Stromal cell of bone marrow (primary cell): ENCODE data around the gene ROBO2.

Source experiments
- DNase-seq: peaks from one replicate; pipeline ENCODE4 v3.0.0-alpha.2; 2012; ENCODE audit warnings: low read depth

Gene ROBO2

GRCh38 chr3:77189258-77189657 is 149.4 kb downstream of the ROBO2 start:
- DNase-seq: no peak

- no peak for DNase-seq
Measured at GRCh38 chr3:77189684-77190083, 149.8 kb downstream of the ROBO2 start.

GRCh38 chr3:77190374-77190773 is 150.5 kb downstream of the ROBO2 start:
- no peak for DNase-seq

- no peak for DNase-seq
Measured at GRCh38 chr3:77191014-77191413, 151.1 kb downstream of the ROBO2 start.

- no peak for DNase-seq
Measured at GRCh38 chr3:77191640-77192039, 151.7 kb downstream of the ROBO2 start.

GRCh38 chr3:77195766-77196545 is 156.1 kb downstream of the ROBO2 start:
- DNase-seq: no peak

GRCh38 chr3:77197408-77197807 is 157.5 kb downstream of the ROBO2 start:
- DNase-seq: no peak

- no peak for DNase-seq
Measured at GRCh38 chr3:77203851-77204250, 164.0 kb downstream of the ROBO2 start.

- no peak for DNase-seq
Measured at GRCh38 chr3:77204788-77205187, 164.9 kb downstream of the ROBO2 start.

GRCh38 chr3:77207753-77208152 is 167.9 kb downstream of the ROBO2 start:
- no peak for DNase-seq

GRCh38 chr3:77222701-77223100 is 182.8 kb downstream of the ROBO2 start:
- DNase-seq: no peak

GRCh38 chr3:77227567-77227966 is 187.7 kb downstream of the ROBO2 start:
- no peak for DNase-seq

- no peak for DNase-seq
Measured at GRCh38 chr3:77232557-77232956, 192.7 kb downstream of the ROBO2 start.

GRCh38 chr3:77234004-77234403 is 194.1 kb downstream of the ROBO2 start:
- DNase-seq: no peak

- no peak for DNase-seq
Measured at GRCh38 chr3:77236118-77236517, 196.2 kb downstream of the ROBO2 start.

GRCh38 chr3:77240072-77240650 is 200.3 kb downstream of the ROBO2 start:
- DNase-seq: no peak

GRCh38 chr3:77242371-77242770 is 202.5 kb downstream of the ROBO2 start:
- no peak for DNase-seq

- no peak for DNase-seq
Measured at GRCh38 chr3:77244981-77245380, 205.1 kb downstream of the ROBO2 start.

GRCh38 chr3:77247061-77247460 is 207.2 kb downstream of the ROBO2 start:
- DNase-seq: no peak

GRCh38 chr3:77247817-77248216 is 207.9 kb downstream of the ROBO2 start:
- no peak for DNase-seq

GRCh38 chr3:77248420-77248819 is 208.5 kb downstream of the ROBO2 start:
- DNase-seq: no peak

GRCh38 chr3:77251136-77251535 is 211.2 kb downstream of the ROBO2 start:
- DNase-seq: no peak

- peak; percentile 18 for DNase-seq
Measured at GRCh38 chr3:77254967-77255831, 215.3 kb downstream of the ROBO2 start.
